Fibroblast of lung (primary cell): ENCODE data around the gene LIMCH1.

ENCODE experiments used
- EZH2 ChIP-seq: IDR thresholded peaks from 2 replicates; pipeline ENCODE4 v1.5.1; 2012; ENCODE audit warnings: low read length, control low read depth, mild to moderate bottlenecking; ENCODE audit errors: missing control alignments
- TF ChIP-seq, protein P1 (sequence below), 2 donors: IDR thresholded peaks in 1 of 2; conservative IDR thresholded peaks in 1 of 2; 1 replicate in 1 of 2; 2 replicates in 1 of 2; pipeline ENCODE4 v1.5.1; 2011 to 2012; ENCODE audit warnings: low read length in 2 of 2, control low read depth in 1 of 2, inconsistent platforms in 1 of 2, low read depth in 1 of 2, mild to moderate bottlenecking in 1 of 2

DNA sequence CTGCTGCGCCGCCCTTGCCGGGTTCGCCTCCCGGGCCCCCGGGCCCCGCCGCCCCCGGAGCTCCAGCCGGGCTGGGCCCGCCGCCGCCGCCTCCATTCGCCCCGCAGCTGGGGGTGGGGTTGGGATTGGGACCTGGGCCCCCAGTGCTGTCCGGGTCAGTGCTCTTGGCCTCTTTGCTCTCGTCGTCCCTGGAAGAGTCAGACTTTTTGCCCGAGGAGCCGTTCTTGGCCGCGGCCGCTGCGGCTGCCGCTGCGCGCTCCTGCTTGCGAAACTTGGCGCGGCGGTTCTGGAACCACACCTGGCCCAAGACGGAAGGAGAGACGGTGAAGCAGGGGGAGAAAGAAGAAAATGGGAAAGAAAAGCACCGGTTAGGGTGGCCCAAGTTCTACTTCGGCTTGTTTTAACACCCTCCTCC, 208.1 kb downstream of the LIMCH1 start:
- TF ChIP-seq, protein P1, sequence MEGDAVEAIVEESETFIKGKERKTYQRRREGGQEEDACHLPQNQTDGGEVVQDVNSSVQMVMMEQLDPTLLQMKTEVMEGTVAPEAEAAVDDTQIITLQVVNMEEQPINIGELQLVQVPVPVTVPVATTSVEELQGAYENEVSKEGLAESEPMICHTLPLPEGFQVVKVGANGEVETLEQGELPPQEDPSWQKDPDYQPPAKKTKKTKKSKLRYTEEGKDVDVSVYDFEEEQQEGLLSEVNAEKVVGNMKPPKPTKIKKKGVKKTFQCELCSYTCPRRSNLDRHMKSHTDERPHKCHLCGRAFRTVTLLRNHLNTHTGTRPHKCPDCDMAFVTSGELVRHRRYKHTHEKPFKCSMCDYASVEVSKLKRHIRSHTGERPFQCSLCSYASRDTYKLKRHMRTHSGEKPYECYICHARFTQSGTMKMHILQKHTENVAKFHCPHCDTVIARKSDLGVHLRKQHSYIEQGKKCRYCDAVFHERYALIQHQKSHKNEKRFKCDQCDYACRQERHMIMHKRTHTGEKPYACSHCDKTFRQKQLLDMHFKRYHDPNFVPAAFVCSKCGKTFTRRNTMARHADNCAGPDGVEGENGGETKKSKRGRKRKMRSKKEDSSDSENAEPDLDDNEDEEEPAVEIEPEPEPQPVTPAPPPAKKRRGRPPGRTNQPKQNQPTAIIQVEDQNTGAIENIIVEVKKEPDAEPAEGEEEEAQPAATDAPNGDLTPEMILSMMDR (conservative IDR thresholded peaks at IDR 0.05 in 1 of 2, IDR thresholded peaks at IDR 0.05 in 1 of 2; ENCODE audit: low read depth in 1 of 2, low read length in 2 of 2): no peak
- TF ChIP-seq EZH2: peak; percentile 80
